Stimulated activated CD4-positive, alpha-beta T cell treated with anti-CD3 and anti-CD28 coated beads, TNF-alpha, amount 100 ng/mL, for 1 hour (primary cell): ENCODE results near the gene C1orf210.

ENCODE experiments used
- DNase-seq, 3 donors: peaks; one replicate each; pipeline ENCODE4 v3.0.0-alpha.2; 2020; ENCODE audit warnings: low read depth in 3 of 3, low spot score in 1 of 3

Gene C1orf210

GRCh38 chr1:43285269-43285990 lies at the start of gene C1orf210:
TSS of gene C1orf210 (minus strand) at chr1:43285581. CDS start at chr1:43283270, 2,311 bp downstream.
- DNase-seq, result no peak

GRCh38 chr1:43334453-43335205 lies 49.2 kb upstream of the C1orf210 start:
- DNase-seq, result no peak

DNA sequence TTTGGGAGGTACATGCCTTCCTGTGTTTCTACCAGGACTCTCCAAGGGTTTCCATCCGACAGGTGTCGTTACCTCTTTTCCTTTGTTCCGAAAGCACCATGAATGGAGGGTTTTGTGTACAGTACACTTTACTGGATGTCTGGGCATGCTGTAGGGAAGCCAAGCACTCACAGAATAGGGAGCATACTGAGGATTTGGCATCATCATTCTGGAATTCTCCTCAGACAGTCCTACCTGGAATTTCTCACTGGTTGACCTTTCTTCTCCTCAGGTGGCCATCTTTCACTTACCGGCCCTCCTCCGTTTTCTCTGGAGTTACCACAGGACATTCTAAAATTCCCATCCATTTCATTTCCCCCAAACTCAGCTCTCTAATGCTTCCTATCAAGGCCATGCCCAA lies 46.3 kb upstream of the C1orf210 start:
- no peak for DNase-seq

- peak in 1 of 3 donors; percentile 37 for DNase-seq
Measured at GRCh38 chr1:43329995-43330751, 44.8 kb upstream of the C1orf210 start.

DNA sequence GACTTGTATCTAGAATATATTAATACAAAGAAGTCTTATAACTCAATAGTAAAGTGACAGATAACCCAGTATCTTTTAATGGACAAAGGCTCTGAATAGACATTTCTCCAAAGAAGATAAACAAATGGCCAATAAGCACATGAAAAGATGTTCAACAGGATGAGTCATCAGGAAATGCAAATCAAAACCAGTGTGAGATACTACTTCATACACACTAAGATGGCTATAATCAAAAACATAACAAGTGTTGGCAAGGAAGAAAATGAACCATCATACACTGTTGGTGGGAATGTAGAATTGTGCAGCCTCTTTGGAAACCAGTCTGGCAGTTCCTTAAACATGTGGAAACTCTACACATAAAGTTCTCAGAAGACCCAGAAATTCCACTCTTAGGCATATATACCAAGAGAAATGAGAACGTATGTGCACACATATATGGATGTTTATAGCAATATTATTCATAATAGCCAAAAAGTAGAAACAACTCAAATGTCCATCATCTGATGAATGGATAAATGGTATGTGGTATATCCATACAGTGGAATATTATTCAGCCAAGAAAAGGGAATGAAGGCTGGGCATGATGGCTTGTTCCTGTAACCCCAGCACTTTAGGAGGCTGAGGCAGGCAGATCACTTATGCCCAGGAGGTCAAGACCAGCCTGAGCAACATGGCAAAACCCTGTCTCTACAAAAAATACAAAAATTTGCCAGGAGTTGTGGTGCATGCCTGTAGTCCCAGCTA lies 42.3 kb upstream of the C1orf210 start:
- DNase-seq, result no peak

GRCh38 chr1:43325381-43325780 lies 40.0 kb upstream of the C1orf210 start:
- no peak for DNase-seq

DNA sequence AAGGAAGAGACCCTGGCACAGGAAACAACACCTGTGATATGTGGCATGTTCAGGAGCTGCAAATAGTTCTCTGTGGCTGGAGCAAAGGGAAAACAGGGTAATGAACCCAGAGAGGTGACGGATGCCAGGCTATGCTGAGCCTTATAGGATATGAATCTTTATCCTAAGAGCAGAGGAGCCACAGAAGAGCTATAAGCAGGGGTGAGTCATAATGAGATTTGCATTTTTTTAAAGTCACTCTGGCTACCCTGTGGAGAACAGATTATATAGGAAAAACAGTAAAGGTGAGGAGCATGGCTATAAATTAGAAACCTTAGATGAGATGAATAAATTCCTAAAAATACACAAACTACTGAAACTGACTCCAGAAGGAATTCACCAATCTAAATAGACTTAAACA lies 39.4 kb upstream of the C1orf210 start:
- DNase-seq, result no peak

- no peak for DNase-seq
Measured at GRCh38 chr1:43322506-43322905, 37.1 kb upstream of the C1orf210 start.

DNA sequence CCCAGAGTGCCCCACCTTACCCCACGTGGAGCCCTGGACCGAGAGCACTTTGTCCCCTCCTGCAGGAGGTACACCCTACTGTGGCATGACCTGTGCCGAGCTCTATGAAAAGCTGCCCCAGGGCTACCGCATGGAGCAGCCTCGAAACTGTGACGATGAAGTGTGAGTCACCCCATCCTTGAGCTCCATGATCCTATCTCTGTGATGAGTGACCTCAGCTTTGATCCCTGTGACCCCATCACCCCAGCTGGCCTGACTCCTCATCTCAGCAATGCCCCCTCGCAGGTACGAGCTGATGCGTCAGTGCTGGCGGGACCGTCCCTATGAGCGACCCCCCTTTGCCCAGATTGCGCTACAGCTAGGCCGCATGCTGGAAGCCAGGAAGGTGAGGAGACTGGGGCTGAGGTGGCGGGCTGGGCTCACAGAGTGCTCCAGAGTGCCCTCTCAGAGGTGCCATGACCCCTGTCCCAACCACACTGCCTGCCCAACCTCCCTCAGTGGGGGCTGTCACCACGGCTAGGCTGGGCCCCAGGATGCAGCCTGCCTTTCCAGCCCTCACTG lies 36.0 kb upstream of the C1orf210 start:
- DNase-seq, result no peak

DNA sequence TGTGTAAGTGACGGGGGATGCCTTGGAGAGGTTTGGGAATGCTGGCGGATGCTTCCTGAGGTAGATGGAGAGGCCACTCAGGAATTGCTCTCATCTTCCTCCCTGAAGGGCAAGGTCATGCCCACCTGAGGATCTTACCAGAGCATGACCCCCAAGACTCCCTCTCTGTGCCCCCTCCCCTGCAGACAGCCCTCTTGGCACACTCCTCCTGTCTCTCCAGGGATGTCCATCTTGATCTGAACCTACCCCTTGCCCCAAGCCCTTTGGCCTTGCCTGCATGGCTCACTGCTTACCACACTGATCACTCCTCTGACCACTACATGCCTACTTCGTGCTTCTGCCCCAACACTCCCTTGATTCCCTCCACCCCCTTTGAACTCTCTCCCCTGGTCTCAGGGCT lies 34.4 kb upstream of the C1orf210 start:
- no peak for DNase-seq

DNA sequence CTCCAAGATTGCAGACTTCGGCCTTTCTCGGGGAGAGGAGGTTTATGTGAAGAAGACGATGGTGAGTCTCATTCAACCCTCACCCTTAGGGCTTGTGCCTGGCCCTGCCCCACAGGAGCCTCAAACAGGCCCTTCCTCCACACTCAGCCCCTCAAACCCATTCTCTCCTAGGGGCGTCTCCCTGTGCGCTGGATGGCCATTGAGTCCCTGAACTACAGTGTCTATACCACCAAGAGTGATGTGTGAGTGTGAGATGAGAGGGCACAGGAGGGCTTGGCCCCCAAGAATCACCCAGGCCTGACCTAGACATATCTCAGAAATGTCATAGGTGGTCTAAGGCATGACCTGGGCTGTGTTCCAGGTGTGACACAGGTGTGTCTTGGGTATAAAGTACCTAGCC lies 33.9 kb upstream of the C1orf210 start:
- no peak for DNase-seq

- DNase-seq, result no peak
Measured at GRCh38 chr1:43318831-43319230, 33.5 kb upstream of the C1orf210 start.

- DNase-seq, result no peak
Measured at GRCh38 chr1:43317817-43318471, 32.6 kb upstream of the C1orf210 start.

DNA sequence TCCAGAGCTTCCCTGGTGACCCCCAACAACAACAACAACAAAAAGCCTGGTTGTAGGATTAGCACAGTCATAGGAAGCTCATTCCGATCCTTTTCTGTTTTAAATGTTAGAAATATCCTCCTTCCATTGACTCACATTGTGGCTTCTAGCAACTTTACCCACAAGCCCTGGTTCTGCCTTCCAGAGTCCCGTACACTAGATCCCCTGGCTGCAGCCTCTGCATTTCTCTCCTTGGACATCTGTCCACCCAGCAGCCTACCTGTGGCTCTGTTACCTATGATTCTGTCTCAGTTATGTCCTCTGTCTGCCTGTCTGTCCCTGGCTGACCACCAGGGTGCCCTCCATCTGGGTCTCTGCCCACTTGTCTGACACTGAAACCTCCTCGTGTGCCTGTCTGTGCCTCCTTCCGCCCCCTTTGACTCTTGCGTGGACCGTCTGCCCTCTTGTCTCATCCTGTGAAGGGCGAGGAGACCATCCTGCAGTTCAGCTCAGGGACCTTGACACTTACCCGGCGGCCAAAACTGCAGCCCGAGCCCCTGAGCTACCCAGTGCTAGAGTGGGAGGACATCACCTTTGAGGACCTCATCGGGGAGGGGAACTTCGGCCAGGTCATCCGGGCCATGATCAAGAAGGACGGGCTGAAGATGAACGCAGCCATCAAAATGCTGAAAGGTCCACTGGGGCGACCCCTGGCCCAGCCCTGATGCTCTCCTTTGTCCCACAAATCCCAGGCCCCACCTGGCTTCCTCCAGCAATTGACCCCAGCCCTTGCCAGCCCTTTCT lies 31.5 kb upstream of the C1orf210 start:
- DNase-seq, result no peak

GRCh38 chr1:43315963-43316737 lies 30.8 kb upstream of the C1orf210 start:
- no peak for DNase-seq

GRCh38 chr1:43315481-43315880 lies 30.1 kb upstream of the C1orf210 start:
- DNase-seq, result no peak

GRCh38 chr1:43314233-43314632 lies 28.9 kb upstream of the C1orf210 start:
- no peak for DNase-seq

DNA sequence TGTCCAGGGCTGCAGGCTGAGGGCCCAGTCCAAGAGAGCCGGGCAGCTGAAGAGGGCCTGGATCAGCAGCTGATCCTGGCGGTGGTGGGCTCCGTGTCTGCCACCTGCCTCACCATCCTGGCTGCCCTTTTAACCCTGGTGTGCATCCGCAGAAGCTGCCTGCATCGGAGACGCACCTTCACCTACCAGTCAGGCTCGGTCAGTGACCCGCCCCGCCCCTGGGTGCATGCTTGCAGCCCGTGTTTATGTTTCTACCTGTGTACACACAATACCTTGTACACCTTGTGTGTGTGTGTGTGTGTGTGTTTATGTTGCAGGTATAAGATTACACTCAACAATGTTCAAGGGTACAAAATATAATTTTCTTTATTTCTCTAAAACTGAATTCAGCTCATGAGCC lies 28.4 kb upstream of the C1orf210 start:
- no peak for DNase-seq
